Measurements from ENCODE around the gene C2orf68. TPM values are rescaled to one million over a fixed set of nuclear protein-coding genes. Genes with fewer than 3 reads are reported as not detected.

C2orf68 gene
- total and polyA plus RNA-seq, 2 of the 13 experiments (the other 11 are each of a cell fraction or from before 2014, with no cell fraction given): 47.1 to 77.4 TPM

GRCh38 chr2:85589982-85590791, 21.7 kb downstream of the C2orf68 start (continued):
- TF ChIP-seq ESRRA (CRISPR knock-in tag; IDR thresholded peaks at IDR 0.05; ENCODE audit: low read depth) (no peak), NR2C2 (CRISPR knock-in tag; IDR thresholded peaks at IDR 0.05; ENCODE audit: borderline replicate concordance) (peak; percentile 66; the same call in 1 of the 2 replicates), SATB2 (CRISPR knock-in tag; IDR thresholded peaks at IDR 0.05) (no peak), ZNF749 (CRISPR knock-in tag; IDR thresholded peaks at IDR 0.05; ENCODE audit: borderline replicate concordance) (no peak), ZNF33A (CRISPR knock-in tag; IDR thresholded peaks at IDR 0.05; ENCODE audit: borderline replicate concordance) (no peak), ZNF670 (CRISPR knock-in tag; IDR thresholded peaks at IDR 0.05; ENCODE audit: borderline replicate concordance) (no peak), KDM6A (CRISPR knock-in tag; IDR thresholded peaks at IDR 0.05; ENCODE audit: low read depth) (no peak), ZNF501 (CRISPR knock-in tag; IDR thresholded peaks at IDR 0.05) (peak; percentile 41), ZNF816 (CRISPR knock-in tag; IDR thresholded peaks at IDR 0.05; ENCODE audit: borderline replicate concordance) (no peak), KLF12 (CRISPR knock-in tag; IDR thresholded peaks at IDR 0.05; ENCODE audit: borderline replicate concordance) (no peak), ZBTB21 (CRISPR knock-in tag; IDR thresholded peaks at IDR 0.05) (0 out of 2 replicates have a peak, but pooled peaks have one; percentile 18), LCORL (IDR thresholded peaks at IDR 0.05) (no peak), LCORL (CRISPR knock-in tag; IDR thresholded peaks at IDR 0.05) (peak; percentile 60; the same call in 1 of the 2 replicates), IRF9 (CRISPR knock-in tag; IDR thresholded peaks at IDR 0.05; ENCODE audit: borderline replicate concordance) (peak; percentile 80; the same call in 1 of the 2 replicates), HNF4A (CRISPR knock-in tag; IDR thresholded peaks at IDR 0.05) (peak; percentile 47; the same call in 1 of the 2 replicates), KLF11 (CRISPR knock-in tag; IDR thresholded peaks at IDR 0.05) (no peak), POLR2AphosphoS5 (IDR thresholded peaks at IDR 0.05; ENCODE audit: low read depth, low read length) (peak; percentile 36; the same call in 1 of the 2 replicates), AGO2 (optimal IDR thresholded peaks at IDR 0.05; ENCODE audit: low read depth, low read length) (no peak), AGO1 (IDR thresholded peaks at IDR 0.05; ENCODE audit: low read depth, low read length, poor library complexity, severe bottlenecking) (no peak), ZNF776 (CRISPR knock-in tag; IDR thresholded peaks at IDR 0.05) (no peak), ZNF672 (CRISPR knock-in tag; IDR thresholded peaks at IDR 0.05) (no peak), ZFX (CRISPR knock-in tag; IDR thresholded peaks at IDR 0.05; ENCODE audit: low read depth) (peak; percentile 33), PPARG (CRISPR knock-in tag; conservative IDR thresholded peaks at IDR 0.05) (peak; percentile 49; the same call in 1 of the 2 replicates), ZNF337 (CRISPR knock-in tag; IDR thresholded peaks at IDR 0.05; ENCODE audit: borderline replicate concordance, low read depth) (peak; percentile 78; the same call in 1 of the 2 replicates), CC2D1A (CRISPR knock-in tag; IDR thresholded peaks at IDR 0.05) (no peak), ZNF607 (CRISPR knock-in tag; IDR thresholded peaks at IDR 0.05; ENCODE audit: borderline replicate concordance) (no peak), TMF1 (CRISPR knock-in tag; IDR thresholded peaks at IDR 0.05; ENCODE audit: low read depth) (no peak)
- TF ChIP-seq, protein P1, sequence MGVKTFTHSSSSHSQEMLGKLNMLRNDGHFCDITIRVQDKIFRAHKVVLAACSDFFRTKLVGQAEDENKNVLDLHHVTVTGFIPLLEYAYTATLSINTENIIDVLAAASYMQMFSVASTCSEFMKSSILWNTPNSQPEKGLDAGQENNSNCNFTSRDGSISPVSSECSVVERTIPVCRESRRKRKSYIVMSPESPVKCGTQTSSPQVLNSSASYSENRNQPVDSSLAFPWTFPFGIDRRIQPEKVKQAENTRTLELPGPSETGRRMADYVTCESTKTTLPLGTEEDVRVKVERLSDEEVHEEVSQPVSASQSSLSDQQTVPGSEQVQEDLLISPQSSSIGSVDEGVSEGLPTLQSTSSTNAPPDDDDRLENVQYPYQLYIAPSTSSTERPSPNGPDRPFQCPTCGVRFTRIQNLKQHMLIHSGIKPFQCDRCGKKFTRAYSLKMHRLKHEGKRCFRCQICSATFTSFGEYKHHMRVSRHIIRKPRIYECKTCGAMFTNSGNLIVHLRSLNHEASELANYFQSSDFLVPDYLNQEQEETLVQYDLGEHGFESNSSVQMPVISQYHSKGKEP (CRISPR knock-in tag; IDR thresholded peaks at IDR 0.05): no peak
